Stimulated activated naive B cell treated with anti-CD40 and anti-IgM and Interleukin-4, amounts not matched to agents 10 μg/mL and 1 μg/mL and 100 μg/mL, for 72 hours (primary cell): ENCODE measurements around the gene REC8.
"Not testable (repeated sequence)": the region's sequence is repeated elsewhere in the genome, so short reads cannot be mapped to it uniquely, and the experiment has no call there.

Source experiments
- ATAC-seq, 2 donors: fragments of 150-1000 bp; cut with Tn5 transposase; replicated peaks; 2 replicates each; pipeline ENCODE4 v1.10.0; 2021; ENCODE audit warnings: moderate library complexity in 1 of 2
- DNase-seq: peaks from one replicate; pipeline ENCODE4 v3.0.0; 2021
- H3K27ac Mint-ChIP-seq: one replicate; pipeline ENCODE4 v1.8.0; 2022; ENCODE audit warnings: mild to moderate bottlenecking, mixed read lengths
- H3K27me3 Mint-ChIP-seq, 2 donors: one replicate each; pipeline ENCODE4 v1.8.0; 2022; ENCODE audit warnings: mixed read lengths in 2 of 2
- H3K36me3 Mint-ChIP-seq, 2 donors: one replicate each; pipeline ENCODE4 v1.8.0; 2022; ENCODE audit warnings: mixed read lengths in 2 of 2, mild to moderate bottlenecking in 1 of 2
- H3K4me1 Mint-ChIP-seq, 2 donors: one replicate each; pipeline ENCODE4 v1.8.0; 2022; ENCODE audit warnings: mixed read lengths in 2 of 2, mild to moderate bottlenecking in 1 of 2
- H3K4me3 Mint-ChIP-seq, 2 donors: one replicate each; pipeline ENCODE4 v1.8.0; 2022; ENCODE audit warnings: mild to moderate bottlenecking in 2 of 2, mixed read lengths in 2 of 2, moderate library complexity in 1 of 2
- H3K9me3 Mint-ChIP-seq, 2 donors: one replicate each; pipeline ENCODE4 v1.8.0; 2022; ENCODE audit warnings: mixed read lengths in 2 of 2, mild to moderate bottlenecking in 1 of 2

Gene REC8

DNA sequence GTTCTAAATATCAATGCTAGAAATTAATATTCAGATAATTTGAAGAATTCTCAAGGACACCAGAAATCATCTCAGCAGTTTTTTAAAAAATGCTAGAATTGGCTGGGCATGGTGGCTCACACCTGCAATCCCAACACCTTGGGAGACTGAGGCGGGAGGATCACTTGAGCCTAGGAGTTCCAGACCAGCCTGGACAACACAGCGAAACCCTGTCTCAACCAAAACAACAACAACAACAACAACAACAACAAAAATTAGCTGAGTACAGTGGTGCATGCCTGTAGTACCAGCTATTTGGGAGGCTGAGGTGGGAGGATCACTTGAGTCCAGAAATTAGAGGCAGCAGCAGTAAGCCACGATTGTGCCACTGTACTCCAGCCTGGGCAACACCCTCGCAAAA lies 47.2 kb downstream of the REC8 start:
- DNase-seq (no peak), ATAC-seq (no peak)
- no peaks in the 10 kb centered on the region for H3K9me3 Mint-ChIP-seq

GRCh38 chr14:24219521-24219920 lies 47.6 kb downstream of the REC8 start:
- Mint-ChIP-seq H3K9me3 (no peaks in the 10 kb centered on the region), H3K27me3 (no peaks in the 10 kb centered on the region), H3K36me3 (peaks cover 10 to 16% of the 10 kb centered on the region in 2 donors), H3K4me3 (no peak overlapping the region), H3K4me1 (peaks cover 18 to 24% of the 10 kb centered on the region in 2 donors), H3K27ac (no peak overlapping the region)
- no peak for DNase-seq
- no peak for ATAC-seq

More for the DNA sequence above, 47.2 kb downstream of the REC8 start:
- Mint-ChIP-seq H3K27me3 (no peaks in the 10 kb centered on the region), H3K4me3 (no peak overlapping the region), H3K4me1 (peaks cover 20 to 27% of the 10 kb centered on the region in 2 donors), H3K36me3 (peaks cover 11 to 19% of the 10 kb centered on the region in 2 donors), H3K27ac (no peak overlapping the region)

- Mint-ChIP-seq H3K4me1 (peaks cover 12 to 18% of the 10 kb centered on the region in 2 donors), H3K36me3 (peaks cover 12 to 25% of the 10 kb centered on the region in 2 donors)
- H3K9me3 Mint-ChIP-seq, ATAC-seq, H3K27me3 Mint-ChIP-seq, H3K27ac Mint-ChIP-seq, DNase-seq, H3K4me3 Mint-ChIP-seq: not testable (repeated sequence)
Observed at GRCh38 chr14:24222987-24223386, 51.1 kb downstream of the REC8 start.

DNA sequence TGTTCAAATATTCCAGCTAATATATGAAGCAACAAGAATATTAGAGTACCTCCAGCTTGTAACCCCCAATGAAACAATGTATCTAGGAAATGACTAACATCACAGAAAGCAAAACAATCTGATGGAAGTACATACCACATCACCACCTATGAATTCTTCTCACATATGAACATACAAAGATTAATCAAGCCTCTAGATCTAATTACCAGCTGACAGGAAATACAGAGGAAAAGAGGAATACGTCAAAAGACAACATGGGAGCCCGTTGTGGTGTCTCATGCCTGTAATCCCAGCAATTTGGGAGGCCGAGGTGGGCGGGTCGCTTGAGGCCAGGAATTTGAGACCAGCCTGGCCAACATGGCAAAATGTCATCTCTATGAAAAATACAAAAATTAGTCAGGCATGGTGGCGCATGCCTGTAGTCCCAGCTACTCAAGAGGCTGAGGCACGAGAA lies 52.8 kb downstream of the REC8 start:
- Mint-ChIP-seq H3K4me3 (no peak overlapping the region), H3K9me3 (no peaks in the 10 kb centered on the region), H3K27ac (no peak overlapping the region), H3K4me1 (peaks cover 7 to 24% of the 10 kb centered on the region in 2 donors), H3K36me3 (peaks cover 11 to 19% of the 10 kb centered on the region in 2 donors), H3K27me3 (no peaks in the 10 kb centered on the region)
- DNase-seq, result no peak
- no peak for ATAC-seq

DNA sequence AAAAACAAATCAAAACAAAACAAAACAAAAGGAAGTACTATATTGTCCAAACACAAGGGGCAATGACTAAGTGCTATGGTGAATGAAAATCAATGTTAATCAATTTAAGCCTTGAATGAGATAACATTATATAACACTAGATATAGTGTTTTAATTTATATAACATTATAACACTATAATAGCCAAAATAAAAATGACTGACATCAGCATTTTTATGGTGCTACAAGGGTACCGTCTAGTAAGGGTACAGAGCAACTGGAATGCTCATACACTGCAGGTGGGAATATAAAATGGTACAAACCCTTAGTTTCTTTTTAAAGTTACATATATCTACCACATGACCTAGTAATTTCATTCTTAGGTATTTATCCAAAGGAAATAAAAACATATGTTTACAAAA lies 54.6 kb downstream of the REC8 start:
- DNase-seq (no peak), ATAC-seq (no peak)
- Mint-ChIP-seq H3K4me3 (no peak overlapping the region), H3K4me1 (peaks cover 7 to 24% of the 10 kb centered on the region in 2 donors), H3K27ac (no peak overlapping the region), H3K36me3 (peaks cover 11 to 18% of the 10 kb centered on the region in 2 donors), H3K27me3 (no peaks in the 10 kb centered on the region), H3K9me3 (no peaks in the 10 kb centered on the region)

GRCh38 chr14:24228902-24229301 lies 57.0 kb downstream of the REC8 start:
- ATAC-seq, result no peak
- Mint-ChIP-seq H3K4me3 (no peak overlapping the region), H3K4me1 (peaks cover 11 to 31% of the 10 kb centered on the region in 2 donors), H3K9me3 (no peaks in the 10 kb centered on the region), H3K27me3 (no peaks in the 10 kb centered on the region), H3K36me3 (peaks cover 11 to 18% of the 10 kb centered on the region in 2 donors), H3K27ac (no peak overlapping the region)
- DNase-seq, result no peak
